HG02678 (cell line): Measurements from ENCODE around the gene GRM1.

Experiments used
- ATAC-seq: cut with Tn5 transposase; IDR thresholded peaks from one replicate; pipeline ENCODE4 v1.9.1; 2021; ENCODE audit warnings: mild to moderate bottlenecking, moderate library complexity; ENCODE audit not compliant: unreplicated experiment

Gene GRM1

GRCh38 chr6:146028851-146029572 lies at the start of gene GRM1:
TSS of gene GRM1 (plus strand) at chr6:146029062. CDS start at chr6:146029518, 456 bp downstream.
- no peak for ATAC-seq

- no peak for ATAC-seq
Measured at GRCh38 chr6:146009338-146009737, 19.5 kb upstream of the GRM1 start.

- no peak for ATAC-seq
Measured at GRCh38 chr6:146014233-146014632, 14.6 kb upstream of the GRM1 start.

GRCh38 chr6:146017672-146018071 lies 11.2 kb upstream of the GRM1 start:
- no peak for ATAC-seq

GRCh38 chr6:146026873-146027272 lies 2.0 kb upstream of the GRM1 start:
- ATAC-seq: no peak

- ATAC-seq: peak; percentile 10
Measured at GRCh38 chr6:146027586-146028251, 1.1 kb upstream of the GRM1 start.

GRCh38 chr6:146028252-146028795 lies 538 bp upstream of the GRM1 start:
- ATAC-seq: peak; percentile 76

GRCh38 chr6:146029573-146030184 lies 817 bp downstream of the GRM1 start:
- no peak for ATAC-seq

GRCh38 chr6:146032387-146032786 lies 3.5 kb downstream of the GRM1 start:
- no peak for ATAC-seq

GRCh38 chr6:146040360-146040759 lies 11.5 kb downstream of the GRM1 start:
- ATAC-seq: no peak

GRCh38 chr6:146041282-146041681 lies 12.4 kb downstream of the GRM1 start:
- no peak for ATAC-seq

GRCh38 chr6:146047371-146047770 lies 18.5 kb downstream of the GRM1 start:
- ATAC-seq: no peak

GRCh38 chr6:146050168-146050567 lies 21.3 kb downstream of the GRM1 start:
- no peak for ATAC-seq

- no peak for ATAC-seq
Measured at GRCh38 chr6:146056506-146056905, 27.6 kb downstream of the GRM1 start.

GRCh38 chr6:146065690-146066089 lies 36.8 kb downstream of the GRM1 start:
- ATAC-seq: no peak

GRCh38 chr6:146066506-146066905 lies 37.6 kb downstream of the GRM1 start:
- no peak for ATAC-seq

GRCh38 chr6:146071781-146072180 lies 42.9 kb downstream of the GRM1 start:
- no peak for ATAC-seq

- ATAC-seq: no peak
Measured at GRCh38 chr6:146077992-146078391, 49.1 kb downstream of the GRM1 start.

GRCh38 chr6:146087386-146087785 lies 58.5 kb downstream of the GRM1 start:
- no peak for ATAC-seq

- ATAC-seq: no peak
Measured at GRCh38 chr6:146090474-146090873, 61.6 kb downstream of the GRM1 start.

GRCh38 chr6:146092961-146093686 lies 64.3 kb downstream of the GRM1 start:
- no peak for ATAC-seq
